ENCODE data around the gene SVEP1.
"Not testable (repeated sequence)": the region's sequence is repeated elsewhere in the genome, so short reads cannot be mapped to it uniquely, and the experiment has no call there.

Gene SVEP1

DNA sequence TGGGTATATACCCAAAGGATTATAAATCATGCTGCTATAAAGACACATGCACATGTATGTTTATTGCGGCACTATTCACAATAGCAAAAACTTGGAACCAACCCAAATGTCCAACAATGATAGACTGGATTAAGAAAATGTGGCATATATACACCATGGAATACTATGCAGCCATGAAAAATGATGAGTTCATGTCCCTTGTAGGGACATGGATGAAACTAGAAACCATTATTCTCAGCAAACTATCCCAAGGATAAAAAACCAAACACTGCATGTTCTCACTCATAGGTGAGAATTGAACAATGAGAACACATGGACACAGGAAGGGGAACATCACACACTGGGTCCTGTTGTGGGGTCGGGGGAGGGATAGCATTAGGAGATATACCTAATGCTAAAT, 180.5 kb downstream of the SVEP1 start:
- H3K4me1 ChIP-seq (ENCODE audit: control insufficient read depth, insufficient read depth, low read length); H3K27ac ChIP-seq (ENCODE audit: insufficient read depth, low read depth, low read length, poor library complexity, severe bottlenecking); H3K9me3 ChIP-seq (ENCODE audit: control insufficient read depth, low read length); H3K36me3 ChIP-seq (ENCODE audit: control insufficient read depth, insufficient read depth, low read length); H3K4me3 ChIP-seq (ENCODE audit: insufficient read depth, low read depth, low read length); H3K27me3 ChIP-seq (ENCODE audit: control insufficient read depth, insufficient read depth, low read length, poor library complexity, severe bottlenecking): not testable (repeated sequence)
- WGBS, 2 experiments = 75 to 89% methylated on average over 1 of the region's 2 CpGs

DNA sequence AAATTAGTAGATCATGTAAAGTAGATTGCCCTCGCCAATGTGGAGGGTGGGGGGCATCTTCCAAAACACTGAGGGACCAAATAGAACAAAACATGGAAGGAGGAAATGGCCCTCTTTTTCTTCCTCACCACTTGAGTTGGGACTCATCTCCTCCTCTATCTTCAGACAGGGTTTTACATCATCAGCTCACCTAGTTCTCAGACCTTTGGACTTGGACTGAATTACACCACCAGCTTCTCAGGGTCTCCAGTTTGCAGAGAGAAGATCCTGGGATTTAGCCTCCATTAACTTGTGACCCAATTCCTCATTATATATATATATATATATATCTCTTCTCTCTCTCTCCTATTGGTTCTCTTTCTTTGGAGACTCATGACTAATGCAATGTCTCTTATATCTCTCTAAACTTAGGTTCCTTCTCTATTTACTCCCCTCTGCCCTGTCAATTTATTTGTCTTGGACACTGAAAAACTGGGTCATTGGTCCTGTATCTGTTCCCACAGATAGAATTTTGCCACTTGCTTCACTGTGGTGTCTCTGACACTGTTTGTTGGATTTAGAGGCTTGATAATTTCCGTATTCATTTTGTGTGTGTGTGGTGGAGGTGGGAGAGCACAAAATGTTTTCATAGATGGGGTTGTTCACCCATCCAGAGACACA, 187.6 kb downstream of the SVEP1 start:
- Histone ChIP-seq H3K36me3 (ENCODE audit: control insufficient read depth, insufficient read depth, low read length) (no peaks in the 10 kb centered on the region), H3K4me1 (ENCODE audit: control insufficient read depth, insufficient read depth, low read length) (no peaks in the 10 kb centered on the region), H3K27ac (ENCODE audit: insufficient read depth, low read depth, low read length, poor library complexity, severe bottlenecking) (no peak overlapping the region), H3K9me3 (ENCODE audit: control insufficient read depth, low read length) (no peaks in the 10 kb centered on the region), H3K27me3 (ENCODE audit: control insufficient read depth, insufficient read depth, low read length, poor library complexity, severe bottlenecking) (no peaks in the 10 kb centered on the region), H3K4me3 (ENCODE audit: insufficient read depth, low read depth, low read length) (no peak overlapping the region)
- 67 to 70% methylated on average over 2 of the region's 2 CpGs for WGBS, 2 experiments

DNA sequence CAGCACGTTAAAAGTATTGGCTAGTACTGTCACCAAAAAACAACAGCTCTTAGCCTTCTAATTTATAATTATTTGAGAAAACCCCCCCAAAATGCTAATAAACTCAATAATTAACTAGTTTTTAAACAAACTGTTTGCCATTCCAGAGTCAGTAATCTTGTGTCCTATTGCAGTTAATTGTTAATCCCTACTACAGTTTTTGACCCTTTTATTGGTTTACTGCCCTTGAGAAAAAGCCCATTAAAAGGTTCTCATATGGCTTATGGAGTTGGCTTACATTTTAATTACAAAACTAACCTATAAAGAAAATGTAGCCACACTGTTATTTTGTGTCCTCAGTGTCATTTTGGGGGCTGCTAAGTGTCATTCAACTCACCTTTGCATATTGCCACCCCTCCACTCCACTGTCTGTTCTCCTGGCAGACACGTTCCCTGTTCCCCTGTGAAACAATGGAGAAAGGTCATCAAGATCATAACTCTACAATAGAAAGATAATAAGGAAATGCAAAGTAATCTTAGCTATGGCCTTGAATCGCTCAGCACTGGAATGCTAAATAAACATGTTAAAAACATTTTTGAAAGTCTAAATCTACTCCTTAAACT, 190.3 kb downstream of the SVEP1 start:
- Histone ChIP-seq H3K4me3 (ENCODE audit: insufficient read depth, low read depth, low read length) (no peak overlapping the region), H3K4me1 (ENCODE audit: control insufficient read depth, insufficient read depth, low read length) (no peaks in the 10 kb centered on the region), H3K36me3 (ENCODE audit: control insufficient read depth, insufficient read depth, low read length) (no peaks in the 10 kb centered on the region), H3K27me3 (ENCODE audit: control insufficient read depth, insufficient read depth, low read length, poor library complexity, severe bottlenecking) (no peaks in the 10 kb centered on the region), H3K27ac (ENCODE audit: insufficient read depth, low read depth, low read length, poor library complexity, severe bottlenecking) (no peak overlapping the region), H3K9me3 (ENCODE audit: control insufficient read depth, low read length) (no peaks in the 10 kb centered on the region)
- WGBS, 2 experiments = 73 to 80% methylated on average over 3 of the region's 3 CpGs

DNA sequence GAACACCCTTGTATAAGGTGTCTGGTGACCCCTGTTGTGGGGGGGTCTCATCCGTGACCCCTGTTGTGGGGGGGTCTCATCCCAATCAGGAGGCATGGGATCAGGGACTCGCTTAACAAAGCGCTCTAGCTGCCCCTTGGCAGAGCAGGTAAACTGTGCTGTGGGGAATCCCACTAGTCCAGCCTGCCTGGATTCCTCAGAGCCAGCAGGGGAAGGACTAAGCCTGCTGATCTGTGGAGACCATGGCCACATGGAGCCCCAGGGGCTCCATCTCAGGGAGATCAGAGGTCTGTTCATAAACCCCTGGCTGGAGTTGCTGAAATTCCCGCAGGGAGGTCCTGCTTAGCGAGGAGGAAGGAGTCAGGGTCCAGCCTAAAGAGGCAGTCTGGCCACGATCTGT, 196.1 kb downstream of the SVEP1 start:
- WGBS, 2 experiments = 91 to 92% methylated on average over 6 of the region's 6 CpGs
- no peaks in the 10 kb centered on the region for H3K4me1 ChIP-seq (ENCODE audit: control insufficient read depth, insufficient read depth, low read length)
- no peaks in the 10 kb centered on the region for H3K9me3 ChIP-seq (ENCODE audit: control insufficient read depth, low read length)
- no peak overlapping the region for H3K4me3 ChIP-seq (ENCODE audit: insufficient read depth, low read depth, low read length)
- no peaks in the 10 kb centered on the region for H3K36me3 ChIP-seq (ENCODE audit: control insufficient read depth, insufficient read depth, low read length)
- no peak overlapping the region for H3K27ac ChIP-seq (ENCODE audit: insufficient read depth, low read depth, low read length, poor library complexity, severe bottlenecking)
- H3K27me3 ChIP-seq (ENCODE audit: control insufficient read depth, insufficient read depth, low read length, poor library complexity, severe bottlenecking) = no peaks in the 10 kb centered on the region

DNA sequence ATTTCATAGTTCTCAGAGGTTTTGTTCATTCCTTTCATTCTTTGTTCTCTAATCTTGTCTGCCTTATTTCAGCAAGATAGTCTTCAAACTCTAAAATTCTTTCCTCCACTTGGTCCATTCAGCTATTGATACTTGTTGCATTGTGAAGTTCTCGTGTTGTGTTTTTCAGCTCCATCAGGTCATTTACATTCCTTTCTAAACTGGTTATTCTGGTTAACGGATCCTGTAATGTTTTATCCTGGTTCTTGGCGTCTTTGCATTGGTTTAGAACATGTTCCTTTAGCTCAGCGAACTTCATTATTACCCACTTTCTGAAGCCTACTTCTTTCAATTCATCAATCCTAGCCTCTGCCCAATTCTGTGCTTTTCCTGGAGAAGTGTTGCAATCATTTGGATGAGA, 196.8 kb downstream of the SVEP1 start:
- Histone ChIP-seq H3K27me3 (ENCODE audit: control insufficient read depth, insufficient read depth, low read length, poor library complexity, severe bottlenecking) (no peaks in the 10 kb centered on the region), H3K36me3 (ENCODE audit: control insufficient read depth, insufficient read depth, low read length) (no peaks in the 10 kb centered on the region), H3K4me1 (ENCODE audit: control insufficient read depth, insufficient read depth, low read length) (no peaks in the 10 kb centered on the region), H3K9me3 (ENCODE audit: control insufficient read depth, low read length) (no peaks in the 10 kb centered on the region), H3K4me3 (ENCODE audit: insufficient read depth, low read depth, low read length) (no peak overlapping the region), H3K27ac (ENCODE audit: insufficient read depth, low read depth, low read length, poor library complexity, severe bottlenecking) (no peak overlapping the region)
- WGBS, 2 experiments = 95 to 97% methylated on average over 4 of the region's 4 CpGs

DNA sequence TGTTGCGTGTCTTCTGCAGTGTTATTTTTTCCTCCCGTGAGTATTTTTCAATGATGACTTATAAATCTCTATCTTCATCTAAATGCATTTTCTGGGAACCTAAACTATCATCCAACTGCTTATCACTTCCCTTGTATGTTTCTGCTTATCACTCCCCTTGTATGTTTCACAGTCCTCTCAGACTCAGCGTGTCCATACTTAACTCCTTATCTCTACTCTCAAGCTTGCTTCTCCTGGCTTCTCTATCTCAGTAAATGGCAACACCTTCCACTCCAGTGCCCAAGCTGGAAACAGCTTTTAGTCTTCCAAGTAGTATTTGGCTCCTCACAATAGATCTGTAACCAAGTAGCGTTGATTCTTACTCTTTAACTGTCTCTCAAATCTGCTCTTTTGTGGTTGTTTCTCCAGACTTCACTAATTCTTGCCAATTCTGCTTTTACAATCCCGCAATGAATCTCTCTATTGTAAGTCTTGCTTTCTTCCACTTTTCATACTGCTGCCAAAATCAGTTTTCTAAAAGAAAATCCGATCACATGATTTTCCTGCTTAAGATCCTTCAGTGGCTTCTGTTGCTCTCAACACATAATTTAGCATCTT, 208.0 kb downstream of the SVEP1 start:
- Histone ChIP-seq H3K9me3 (ENCODE audit: control insufficient read depth, low read length) (no peaks in the 10 kb centered on the region), H3K27ac (ENCODE audit: insufficient read depth, low read depth, low read length, poor library complexity, severe bottlenecking) (no peak overlapping the region), H3K4me3 (ENCODE audit: insufficient read depth, low read depth, low read length) (no peak overlapping the region), H3K27me3 (ENCODE audit: control insufficient read depth, insufficient read depth, low read length, poor library complexity, severe bottlenecking) (no peaks in the 10 kb centered on the region), H3K36me3 (ENCODE audit: control insufficient read depth, insufficient read depth, low read length) (no peaks in the 10 kb centered on the region), H3K4me1 (ENCODE audit: control insufficient read depth, insufficient read depth, low read length) (no peaks in the 10 kb centered on the region)
- WGBS, 2 experiments = 94% methylated on average over 6 of the region's 6 CpGs

DNA sequence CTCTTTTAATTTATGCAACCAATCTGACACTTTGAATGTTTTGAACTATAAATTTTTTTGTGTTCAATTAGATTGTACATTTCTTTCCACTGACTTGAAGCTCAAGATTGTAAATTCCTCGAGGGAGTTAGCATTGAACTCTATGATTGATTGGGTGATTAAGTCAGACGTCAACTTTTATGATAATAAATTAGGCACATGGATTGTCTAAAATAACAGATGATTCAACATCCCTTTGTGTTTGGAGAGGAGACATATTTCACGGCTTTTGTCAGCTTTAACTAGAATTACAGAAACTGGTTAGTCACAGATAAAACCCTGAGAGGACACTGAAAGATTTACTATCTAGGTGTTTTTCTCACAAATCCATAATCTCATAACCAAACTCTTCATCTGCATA, 209.2 kb downstream of the SVEP1 start:
- Histone ChIP-seq H3K27me3 (ENCODE audit: control insufficient read depth, insufficient read depth, low read length, poor library complexity, severe bottlenecking) (no peaks in the 10 kb centered on the region), H3K4me1 (ENCODE audit: control insufficient read depth, insufficient read depth, low read length) (no peaks in the 10 kb centered on the region), H3K9me3 (ENCODE audit: control insufficient read depth, low read length) (no peaks in the 10 kb centered on the region), H3K36me3 (ENCODE audit: control insufficient read depth, insufficient read depth, low read length) (no peaks in the 10 kb centered on the region), H3K4me3 (ENCODE audit: insufficient read depth, low read depth, low read length) (no peak overlapping the region), H3K27ac (ENCODE audit: insufficient read depth, low read depth, low read length, poor library complexity, severe bottlenecking) (no peak overlapping the region)
- WGBS, 2 experiments = 94 to 95% methylated on average over 3 of the region's 3 CpGs

DNA sequence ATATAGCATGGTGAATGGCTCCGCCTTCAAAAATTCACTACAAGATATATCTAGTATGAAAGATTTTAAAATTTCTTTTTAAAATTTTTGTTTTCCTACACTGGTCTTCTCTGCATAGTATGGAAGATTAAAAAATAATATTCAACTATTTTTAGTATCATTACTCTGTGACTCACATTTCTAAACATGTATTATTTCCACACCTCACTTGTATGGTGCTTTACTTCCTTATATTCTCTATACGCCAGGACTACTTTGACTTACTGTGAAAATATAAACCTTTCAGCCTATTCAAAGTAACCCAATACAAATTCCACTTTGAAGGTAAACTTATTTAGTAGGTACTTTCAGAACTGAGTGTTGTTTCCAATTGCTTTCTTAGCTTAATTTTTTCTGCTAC, 215.1 kb downstream of the SVEP1 start:
- Histone ChIP-seq H3K27ac (ENCODE audit: insufficient read depth, low read depth, low read length, poor library complexity, severe bottlenecking) (no peak overlapping the region), H3K4me3 (ENCODE audit: insufficient read depth, low read depth, low read length) (no peak overlapping the region), H3K27me3 (ENCODE audit: control insufficient read depth, insufficient read depth, low read length, poor library complexity, severe bottlenecking) (no peaks in the 10 kb centered on the region), H3K9me3 (ENCODE audit: control insufficient read depth, low read length) (no peaks in the 10 kb centered on the region), H3K4me1 (ENCODE audit: control insufficient read depth, insufficient read depth, low read length) (no peaks in the 10 kb centered on the region), H3K36me3 (ENCODE audit: control insufficient read depth, insufficient read depth, low read length) (no peaks in the 10 kb centered on the region)
- 94 to 100% methylated on average over 1 of the region's 2 CpGs for WGBS, 2 experiments

DNA sequence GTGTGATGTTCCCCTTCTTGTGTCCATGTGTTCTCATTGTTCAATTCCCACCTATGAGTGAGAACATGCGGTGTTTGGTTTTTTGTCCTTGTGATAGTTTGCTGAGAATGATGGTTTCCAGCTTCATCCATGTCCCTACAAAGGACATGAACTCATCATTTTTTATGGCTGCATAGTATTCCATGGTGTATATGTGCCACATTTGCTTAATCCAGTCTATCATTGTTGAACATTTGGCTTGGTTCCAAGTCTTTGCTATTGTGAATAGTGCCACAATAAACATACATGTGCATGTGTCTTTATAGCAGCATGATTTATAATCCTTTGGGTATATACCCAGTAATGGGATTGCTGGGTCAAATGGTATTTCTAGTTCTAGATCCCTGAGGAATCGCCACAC, 220.5 kb downstream of the SVEP1 start:
- H3K4me3 ChIP-seq (ENCODE audit: insufficient read depth, low read depth, low read length); H3K36me3 ChIP-seq (ENCODE audit: control insufficient read depth, insufficient read depth, low read length); H3K9me3 ChIP-seq (ENCODE audit: control insufficient read depth, low read length); H3K27me3 ChIP-seq (ENCODE audit: control insufficient read depth, insufficient read depth, low read length, poor library complexity, severe bottlenecking); H3K4me1 ChIP-seq (ENCODE audit: control insufficient read depth, insufficient read depth, low read length); H3K27ac ChIP-seq (ENCODE audit: insufficient read depth, low read depth, low read length, poor library complexity, severe bottlenecking): not testable (repeated sequence)
- WGBS, 2 experiments = no CpG with 5 or more reads among the region's 2 CpGs

DNA sequence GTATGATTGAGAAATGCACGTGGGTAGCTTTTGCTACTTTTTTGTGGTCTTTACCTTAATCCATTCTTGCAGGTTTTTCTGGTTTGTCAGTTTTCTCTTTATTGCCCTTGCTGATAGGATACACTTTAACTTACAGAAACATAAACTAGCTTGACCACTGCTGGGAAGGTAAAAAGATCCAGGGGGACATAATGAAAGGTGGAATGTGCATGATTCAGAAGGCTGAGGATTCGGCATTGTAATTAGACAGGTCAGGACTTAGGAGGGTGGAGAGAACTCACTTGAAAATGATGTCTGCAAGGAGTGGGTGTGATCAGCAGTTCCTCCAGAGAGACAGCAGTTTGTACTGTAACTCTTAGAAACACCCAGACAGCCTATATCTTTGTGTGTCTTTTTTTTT, 222.0 kb downstream of the SVEP1 start:
- WGBS, 2 experiments = 88 to 91% methylated on average over 2 of the region's 2 CpGs
- Histone ChIP-seq H3K4me3 (ENCODE audit: insufficient read depth, low read depth, low read length) (no peak overlapping the region), H3K9me3 (ENCODE audit: control insufficient read depth, low read length) (no peaks in the 10 kb centered on the region), H3K27ac (ENCODE audit: insufficient read depth, low read depth, low read length, poor library complexity, severe bottlenecking) (no peak overlapping the region), H3K36me3 (ENCODE audit: control insufficient read depth, insufficient read depth, low read length) (no peaks in the 10 kb centered on the region), H3K27me3 (ENCODE audit: control insufficient read depth, insufficient read depth, low read length, poor library complexity, severe bottlenecking) (no peaks in the 10 kb centered on the region), H3K4me1 (ENCODE audit: control insufficient read depth, insufficient read depth, low read length) (no peaks in the 10 kb centered on the region)

Data from ectodermal cell (in vitro differentiated cells).